ENCODE measurements around the gene RASA3. TPM values are rescaled to one million over a fixed set of nuclear protein-coding genes. Genes with fewer than 3 reads are reported as not detected.

RASA3 gene
- polyA plus RNA-seq, 1 donor from 2014 or later, result 8.5 TPM

GRCh38 chr13:113960276-113960948, 172.0 kb downstream of the RASA3 start:
- no peaks in the 10 kb centered on the region for H3K79me2 ChIP-seq (replicated peaks; ENCODE audit: insufficient read depth, low read length)
- no peak overlapping the region for H2AFZ ChIP-seq (ENCODE audit: low read depth, low read length)
- H3K27me3 ChIP-seq (ENCODE audit: insufficient read depth, low read depth, low read length), result no peaks in the 10 kb centered on the region
- H3K9me2 ChIP-seq (ENCODE audit: insufficient read depth, low read length), result no peaks in the 10 kb centered on the region
- no peaks in the 10 kb centered on the region for H4K20me1 ChIP-seq (ENCODE audit: insufficient read depth)
- no peaks in the 10 kb centered on the region for H3K9me3 ChIP-seq (ENCODE audit: low read length)
- no peak overlapping the region for H3K4me3 ChIP-seq (ENCODE audit: low read length)
- no peaks in the 10 kb centered on the region for H3K36me3 ChIP-seq (ENCODE audit: insufficient read depth, low read length)
- no peaks in the 10 kb centered on the region for H3F3A ChIP-seq (ENCODE audit: insufficient read depth, low read length, poor library complexity, severe bottlenecking)
- no peak overlapping the region for H3K4me2 ChIP-seq (ENCODE audit: low read length)
- no peak overlapping the region for H3K9ac ChIP-seq (ENCODE audit: low read length)
- no peak overlapping the region for H3K27ac ChIP-seq (ENCODE audit: low read length)
- TF ChIP-seq RAD21 (conservative IDR thresholded peaks at IDR 0.05) (no peak), EZH2 (IDR thresholded peaks at IDR 0.05; ENCODE audit: borderline replicate concordance, insufficient read depth, low read length, poor library complexity, severe bottlenecking) (no peak), SMC3 (conservative IDR thresholded peaks at IDR 0.05; ENCODE audit: poor library complexity) (no peak), CTCF (IDR thresholded peaks at IDR 0.05; ENCODE audit: poor library complexity, severe bottlenecking) (no peak), EP300 (conservative IDR thresholded peaks at IDR 0.05; ENCODE audit: poor library complexity, severe bottlenecking) (no peak), POLR2AphosphoS5 (IDR thresholded peaks at IDR 0.05) (no peak), REST (IDR thresholded peaks at IDR 0.05; ENCODE audit: borderline replicate concordance) (no peak), TAF1 (IDR thresholded peaks at IDR 0.05; ENCODE audit: low read depth) (no peak)

GRCh38 chr13:113959198-113959597, 173.2 kb downstream of the RASA3 start:
- H3K27me3 ChIP-seq (ENCODE audit: insufficient read depth, low read depth, low read length), result no peaks in the 10 kb centered on the region
- H3K79me2 ChIP-seq (replicated peaks; ENCODE audit: insufficient read depth, low read length), result no peaks in the 10 kb centered on the region
- no peak overlapping the region for H3K4me2 ChIP-seq (ENCODE audit: low read length)
- H4K20me1 ChIP-seq (ENCODE audit: insufficient read depth), result no peaks in the 10 kb centered on the region
- H3K27ac ChIP-seq (ENCODE audit: low read length), result no peak overlapping the region
- no peak overlapping the region for H3K9ac ChIP-seq (ENCODE audit: low read length)
- no peaks in the 10 kb centered on the region for H3K36me3 ChIP-seq (ENCODE audit: insufficient read depth, low read length)
- TF ChIP-seq TAF1 (IDR thresholded peaks at IDR 0.05; ENCODE audit: low read depth) (no peak), EP300 (conservative IDR thresholded peaks at IDR 0.05; ENCODE audit: poor library complexity, severe bottlenecking) (no peak), POLR2AphosphoS5 (IDR thresholded peaks at IDR 0.05) (no peak), SMC3 (conservative IDR thresholded peaks at IDR 0.05; ENCODE audit: poor library complexity) (no peak), REST (IDR thresholded peaks at IDR 0.05; ENCODE audit: borderline replicate concordance) (no peak), MXI1 (conservative IDR thresholded peaks at IDR 0.05; ENCODE audit: poor library complexity, severe bottlenecking) (no peak), EZH2 (IDR thresholded peaks at IDR 0.05; ENCODE audit: borderline replicate concordance, insufficient read depth, low read length, poor library complexity, severe bottlenecking) (no peak), RAD21 (conservative IDR thresholded peaks at IDR 0.05) (no peak)
- no peak overlapping the region for H2AFZ ChIP-seq (ENCODE audit: low read depth, low read length)
- no peaks in the 10 kb centered on the region for H3F3A ChIP-seq (ENCODE audit: insufficient read depth, low read length, poor library complexity, severe bottlenecking)
- H3K9me2 ChIP-seq (ENCODE audit: insufficient read depth, low read length), result no peaks in the 10 kb centered on the region
- no peak overlapping the region for H3K4me3 ChIP-seq (ENCODE audit: low read length)
- H3K9me3 ChIP-seq (ENCODE audit: low read length), result no peaks in the 10 kb centered on the region
